Measurements from ENCODE around the gene UTP20.

GRCh38 chr12:101302741-101303140 is 22.8 kb downstream of the UTP20 start:
- TF ChIP-seq EP300 (IDR thresholded peaks at IDR 0.05) (no peak), CTCF (IDR thresholded peaks at IDR 0.05) (no peak)

All from tibial nerve (tissue), 4 donors.